GM19372 (cell line): ENCODE data around the gene CHN2.
"Not testable (repeated sequence)": the region's sequence is repeated elsewhere in the genome, so short reads cannot be mapped to it uniquely, and the experiment has no call there.

Experiments used
- ATAC-seq: cut with Tn5 transposase; IDR thresholded peaks from one replicate; pipeline ENCODE4 v1.9.1; 2021; ENCODE audit warnings: mild to moderate bottlenecking, low read depth, moderate library complexity; ENCODE audit not compliant: unreplicated experiment

The CHN2 gene

DNA sequence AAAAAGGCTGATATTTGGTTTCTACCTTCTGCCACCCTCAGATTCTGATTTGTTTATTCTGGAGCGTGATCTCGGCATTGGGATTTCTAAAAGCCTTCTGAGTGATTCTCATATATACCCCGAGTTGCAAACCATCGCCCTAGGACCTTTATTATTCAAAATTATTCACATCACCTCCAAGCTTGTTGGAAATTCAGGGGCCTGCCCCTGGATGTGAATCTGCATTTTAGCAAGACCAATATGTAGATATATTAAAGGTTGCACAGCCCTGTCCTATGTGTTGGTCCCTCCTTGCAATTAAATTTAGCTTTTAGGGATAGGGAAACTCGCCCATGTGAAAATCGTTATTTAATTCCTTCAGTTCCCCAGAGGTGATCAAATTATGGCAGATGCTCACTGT lies 9.0 kb upstream of the CHN2 start:
- ATAC-seq, result no peak

- no peak for ATAC-seq
Measured at GRCh38 chr7:29189743-29190201, 4.8 kb upstream of the CHN2 start.

DNA sequence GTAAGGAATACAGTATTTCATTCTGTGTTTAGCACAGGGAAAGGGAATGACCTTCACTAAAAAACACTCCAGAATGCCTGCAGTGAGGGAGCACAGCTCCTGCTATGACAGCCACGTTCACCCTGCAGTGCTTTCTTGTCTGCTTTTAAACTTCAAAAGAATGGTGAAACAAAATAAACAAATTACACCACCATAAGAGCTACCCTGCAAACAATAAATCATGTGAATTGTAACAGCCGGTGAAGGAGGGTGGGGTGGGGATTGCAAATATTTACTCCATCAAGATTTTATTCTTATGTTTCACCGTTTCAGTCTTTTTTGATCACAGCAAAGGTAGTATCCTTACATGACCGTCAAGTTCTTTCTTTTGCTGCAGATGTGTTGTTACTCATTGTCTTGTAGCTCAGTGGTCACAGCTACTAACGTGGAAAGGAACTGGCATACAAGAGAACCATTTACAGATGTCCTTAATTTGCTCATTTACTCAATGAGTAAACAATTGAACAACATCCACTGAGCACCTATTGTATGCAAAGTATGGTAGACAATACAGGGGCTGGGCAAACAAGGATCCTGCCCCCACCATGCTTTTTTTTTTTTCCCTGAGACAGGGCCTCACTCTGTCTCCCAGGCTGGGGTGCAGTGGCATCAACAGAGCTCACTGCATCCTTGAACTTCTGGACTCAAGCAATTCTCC lies 4.1 kb upstream of the CHN2 start:
- no peak for ATAC-seq

GRCh38 chr7:29192323-29192722 lies 2.3 kb upstream of the CHN2 start:
- ATAC-seq, result no peak

- no peak for ATAC-seq
Measured at GRCh38 chr7:29192811-29193210, 1.8 kb upstream of the CHN2 start.

DNA sequence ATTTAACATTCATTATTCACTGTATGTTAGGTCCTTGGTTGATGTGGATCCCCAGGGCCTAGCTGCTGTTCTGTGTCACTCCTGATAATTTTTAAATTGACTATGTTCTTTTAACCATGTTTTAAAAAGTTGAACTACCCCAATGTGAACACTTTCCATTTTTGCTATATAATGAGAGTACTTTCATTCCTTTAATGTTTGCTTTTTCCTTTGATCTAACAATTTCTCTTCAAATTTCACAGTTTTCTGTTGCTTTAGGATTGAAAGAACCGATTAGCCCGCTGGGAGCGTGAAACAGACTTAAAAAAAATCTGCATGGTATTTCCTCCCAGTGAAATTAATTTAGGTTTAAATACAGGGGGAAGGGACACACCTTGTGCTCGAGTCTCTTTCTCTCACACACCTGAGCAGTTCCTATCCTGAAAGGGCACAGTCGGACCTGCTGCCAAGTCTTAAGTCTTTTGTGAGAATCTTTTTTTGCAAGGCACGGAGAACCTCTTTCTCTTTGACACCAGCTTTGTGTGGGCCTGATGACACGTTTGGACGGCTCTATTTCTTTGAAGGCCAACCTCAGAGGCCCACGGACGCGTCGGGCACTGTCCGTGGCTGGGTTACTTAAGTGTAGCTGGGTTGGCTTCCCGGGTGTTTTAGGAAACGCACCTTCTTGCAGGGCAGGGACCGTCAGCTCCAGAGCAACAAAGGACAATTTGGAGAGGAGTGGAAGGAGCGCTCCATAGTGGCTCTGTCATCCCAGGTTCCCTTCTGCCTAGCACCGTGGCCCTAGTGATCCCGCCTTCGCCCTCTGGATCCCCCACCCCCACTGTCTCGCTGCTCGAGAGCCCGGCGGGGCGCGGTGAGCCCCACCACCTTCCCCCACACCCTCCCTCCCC lies 1.0 kb upstream of the CHN2 start:
- ATAC-seq, result no peak

GRCh38 chr7:29194206-29194593 lies 375 bp upstream of the CHN2 start:
- ATAC-seq, result no peak

- no peak for ATAC-seq
Measured at GRCh38 chr7:29196191-29196590, 1.6 kb downstream of the CHN2 start.

GRCh38 chr7:29196971-29197595 lies 2.5 kb downstream of the CHN2 start:
- ATAC-seq, result no peak

- no peak for ATAC-seq
Measured at GRCh38 chr7:29197916-29198315, 3.3 kb downstream of the CHN2 start.

DNA sequence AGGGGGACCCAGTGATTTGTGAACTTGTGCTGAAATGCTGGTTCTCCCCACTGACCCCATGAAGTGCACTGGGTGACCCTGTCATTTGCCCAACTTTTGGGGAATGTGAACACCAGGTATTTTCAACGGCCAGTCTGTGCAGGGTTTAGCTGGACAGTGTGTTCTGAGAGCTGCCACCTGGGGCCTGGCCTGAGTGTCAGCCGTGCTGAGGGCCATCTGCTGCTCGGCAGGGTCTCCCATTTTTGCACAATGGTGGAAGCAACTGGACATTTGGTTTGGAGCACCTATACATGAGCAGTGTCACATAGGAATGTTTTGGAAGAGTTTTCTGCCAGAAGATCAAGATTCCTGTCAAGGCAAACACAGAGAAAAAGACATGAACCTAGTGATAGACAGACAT lies 5.2 kb downstream of the CHN2 start:
- no peak for ATAC-seq

DNA sequence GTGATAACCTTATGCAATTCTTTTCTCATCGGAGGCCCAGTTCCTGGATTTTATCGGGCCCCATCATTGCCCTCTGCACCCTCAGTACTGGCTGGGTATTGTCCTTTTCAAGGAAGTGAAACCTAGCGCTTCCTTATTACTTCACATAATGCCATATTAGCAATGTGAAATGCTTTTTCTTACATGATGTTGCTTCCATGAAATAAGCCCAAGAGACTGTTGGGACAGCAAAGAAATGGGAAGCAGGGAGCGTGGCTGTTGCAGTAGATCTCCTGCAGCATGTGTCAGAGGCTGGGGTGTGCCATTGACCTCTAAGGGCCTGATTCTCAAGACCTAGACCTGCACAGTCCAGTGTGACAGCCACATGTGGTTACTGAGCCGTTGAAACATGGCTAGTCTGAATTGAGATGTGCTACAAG lies 8.1 kb downstream of the CHN2 start:
- ATAC-seq, result no peak

DNA sequence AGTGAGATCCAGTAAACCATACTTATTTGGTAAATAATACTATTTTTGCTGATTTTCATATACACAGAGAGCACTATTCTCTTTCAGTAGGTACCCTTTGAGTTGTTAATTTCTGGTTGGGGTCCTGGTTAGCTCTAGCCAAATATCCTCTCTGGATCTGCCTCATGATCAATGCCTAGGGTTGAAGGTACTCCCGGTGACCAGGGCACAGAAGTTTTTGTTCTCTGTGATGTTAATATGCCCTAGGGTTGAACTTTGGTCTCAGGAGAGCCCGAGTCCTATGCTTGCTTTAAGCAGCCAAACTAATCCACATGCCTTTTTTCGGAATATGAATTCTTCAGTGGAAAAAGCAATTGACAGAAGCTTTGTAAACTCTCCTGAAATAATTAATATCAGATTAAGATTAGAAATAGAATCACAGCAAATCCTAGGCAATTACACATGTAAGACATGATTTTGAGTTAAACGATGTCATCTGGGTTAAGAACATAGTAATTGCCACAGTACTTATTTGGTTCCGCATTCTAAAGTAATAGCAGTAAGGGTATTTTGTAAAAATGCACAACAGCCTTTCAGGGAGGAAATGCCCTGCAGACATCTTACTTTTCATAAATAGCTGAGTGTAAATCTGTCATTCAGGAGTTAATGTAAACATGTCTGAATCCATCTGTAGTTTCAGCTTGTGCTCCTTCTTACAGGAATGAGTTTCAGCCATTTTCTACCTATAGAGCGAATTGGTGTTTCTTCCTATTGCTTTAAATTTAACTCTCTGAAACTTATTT lies 10.1 kb downstream of the CHN2 start:
- ATAC-seq, result no peak

GRCh38 chr7:29207162-29207801 lies 12.7 kb downstream of the CHN2 start:
- ATAC-seq, result no peak

DNA sequence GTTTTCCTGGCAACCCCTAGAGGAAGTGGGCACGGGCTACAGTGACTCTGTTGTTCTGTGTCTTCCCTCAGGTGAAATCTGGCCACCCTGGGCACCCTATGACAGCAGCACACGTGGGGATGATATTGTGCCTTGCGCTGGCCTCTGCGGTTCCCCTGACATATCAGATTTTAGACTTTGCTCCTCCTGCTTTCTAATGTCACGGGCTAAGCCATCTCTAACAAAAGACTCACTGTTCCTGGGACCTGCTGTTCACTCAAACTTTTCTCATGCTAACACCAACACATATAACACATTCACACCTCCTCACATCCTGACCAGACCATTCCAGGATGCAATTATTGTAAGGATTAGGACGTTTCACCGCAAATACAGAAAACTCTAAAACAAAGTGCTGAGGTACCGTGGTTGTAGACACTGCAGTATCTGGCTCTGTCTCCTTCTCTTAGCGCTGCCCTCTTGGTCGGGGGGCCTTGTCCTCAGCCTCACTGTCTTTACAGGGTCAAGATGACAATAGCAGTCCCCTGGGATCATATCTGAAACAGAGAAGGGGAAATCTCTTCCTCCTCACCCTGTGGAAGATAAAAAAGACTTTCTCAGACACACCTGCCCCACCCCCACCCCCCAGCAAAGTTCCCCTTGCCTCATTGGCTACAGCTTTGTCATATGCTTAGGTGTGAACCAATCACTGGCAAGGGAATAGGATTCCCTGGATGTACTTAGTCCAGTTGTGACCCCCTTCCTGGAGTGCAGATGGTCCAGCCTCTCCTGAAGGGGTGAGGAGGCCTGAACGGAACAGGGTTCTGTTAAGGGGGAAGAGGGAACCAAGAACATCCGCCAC lies 14.1 kb downstream of the CHN2 start:
- no peak for ATAC-seq

DNA sequence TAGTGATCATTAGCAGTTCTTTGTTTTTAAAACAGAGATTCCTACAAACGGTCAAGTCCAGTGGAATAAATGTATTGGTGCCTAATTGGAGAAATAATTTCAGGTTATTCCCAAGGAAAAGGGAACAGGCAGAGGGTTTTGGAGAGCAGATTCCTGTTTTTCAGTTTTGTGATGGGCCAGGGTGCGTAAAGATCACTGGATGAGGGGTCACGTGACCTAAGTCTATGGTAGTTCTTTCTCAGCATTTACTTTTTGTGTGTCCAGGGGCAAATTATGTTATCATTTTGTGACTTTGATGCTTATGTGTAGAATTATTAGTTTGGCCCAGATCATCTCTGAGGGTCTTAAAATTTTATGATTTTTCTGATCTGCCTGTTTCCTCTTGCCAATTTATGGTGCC lies 15.2 kb downstream of the CHN2 start:
- no peak for ATAC-seq

GRCh38 chr7:29212736-29213135 lies 18.2 kb downstream of the CHN2 start:
- not testable (repeated sequence) for ATAC-seq

DNA sequence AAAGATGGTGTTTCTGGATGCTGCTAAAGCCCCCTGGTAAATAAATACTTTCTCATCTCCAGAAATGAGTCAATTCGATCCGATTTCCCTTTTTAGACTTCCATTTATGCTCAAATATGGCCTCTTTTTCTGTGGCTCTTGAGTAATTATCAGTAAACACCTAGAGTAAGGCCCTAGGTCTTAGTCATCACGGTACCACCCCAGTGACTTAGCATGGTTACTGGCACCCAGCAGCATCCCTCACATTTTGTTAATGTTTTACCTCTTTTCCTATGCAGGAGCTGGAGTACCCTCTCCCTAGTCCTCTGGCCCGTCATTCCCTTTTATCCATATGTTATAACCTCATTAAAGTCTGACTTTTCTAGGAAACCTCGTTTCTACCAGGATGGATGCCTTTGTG lies 19.5 kb downstream of the CHN2 start:
- no peak for ATAC-seq

GRCh38 chr7:29214816-29215215 lies 20.2 kb downstream of the CHN2 start:
- no peak for ATAC-seq
